HCT116 (cell line): ENCODE results near the gene PHLDA1.

Experiments used
- CTCF ChIP-seq, 3 experiments: fragments of 200-600 bp in 1 of 3; sonication (generic) in 1 of 3; IDR thresholded peaks in 2 of 3; conservative IDR thresholded peaks in 1 of 3; 2 replicates each; pipeline ENCODE4 v1.5.1; 2012 to 2017; ENCODE audit warnings: low read depth in 2 of 3, low read length in 2 of 3, antibody characterized with exemption in 1 of 3, borderline replicate concordance in 1 of 3, control low read depth in 1 of 3, mild to moderate bottlenecking in 1 of 3, mixed read lengths in 1 of 3, mixed run types in 1 of 3, moderate library complexity in 1 of 3; ENCODE audit not compliant: insufficient read depth in 1 of 3
- TF ChIP-seq, protein P1 (sequence below): IDR thresholded peaks from 2 replicates; pipeline ENCODE4 v1.6.1; 2012
- TF ChIP-seq, protein P2 (sequence below): IDR thresholded peaks from 2 replicates; pipeline ENCODE4 v1.6.1; 2012

DNA sequence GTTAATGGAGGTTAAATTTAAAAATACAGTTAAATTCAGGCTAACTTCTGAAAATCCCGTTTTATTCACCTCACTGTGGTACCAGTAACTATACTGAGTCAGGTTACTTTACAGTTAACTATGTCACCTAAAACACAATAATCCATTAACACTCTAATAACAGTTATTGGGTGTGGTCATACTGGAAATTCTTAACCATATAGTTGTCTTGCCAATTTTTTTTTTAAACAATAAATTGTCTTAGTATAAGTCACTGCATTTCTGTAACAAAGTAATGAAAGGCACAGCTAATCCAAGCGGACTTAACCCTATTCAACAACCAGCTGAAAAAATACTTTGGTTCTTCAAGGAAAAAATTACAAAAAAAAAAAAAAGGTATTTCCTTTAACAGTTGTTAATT, 16.2 kb upstream of the PHLDA1 start:
- TF ChIP-seq CTCF (IDR thresholded peaks at IDR 0.05 in 2 of 3, conservative IDR thresholded peaks at IDR 0.05 in 1 of 3; ENCODE audit: borderline replicate concordance in 1 of 3, insufficient read depth in 1 of 3, low read depth in 2 of 3, low read length in 2 of 3): no peak
- TF ChIP-seq, protein P1, sequence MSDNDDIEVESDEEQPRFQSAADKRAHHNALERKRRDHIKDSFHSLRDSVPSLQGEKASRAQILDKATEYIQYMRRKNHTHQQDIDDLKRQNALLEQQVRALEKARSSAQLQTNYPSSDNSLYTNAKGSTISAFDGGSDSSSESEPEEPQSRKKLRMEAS: no peak
- TF ChIP-seq, protein P2, sequence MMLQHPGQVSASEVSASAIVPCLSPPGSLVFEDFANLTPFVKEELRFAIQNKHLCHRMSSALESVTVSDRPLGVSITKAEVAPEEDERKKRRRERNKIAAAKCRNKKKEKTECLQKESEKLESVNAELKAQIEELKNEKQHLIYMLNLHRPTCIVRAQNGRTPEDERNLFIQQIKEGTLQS: no peak
